NB4 (cell line): ENCODE results near the gene C1orf232.

Source experiments
- MYC ChIP-seq: IDR thresholded peaks from 2 replicates; pipeline ENCODE4 v1.6.1; 2011; ENCODE audit warnings: low read depth, low read length
- POLR2A ChIP-seq: IDR thresholded peaks from 2 replicates; pipeline ENCODE4 v1.6.1; 2011; ENCODE audit warnings: mild to moderate bottlenecking; ENCODE audit not compliant: insufficient read length; ENCODE audit errors: extremely low read depth
- TF ChIP-seq, protein P1 (sequence below): IDR thresholded peaks from 2 replicates; pipeline ENCODE4 v1.6.1; 2011; ENCODE audit warnings: low read depth, low read length
- TF ChIP-seq, protein P2 (sequence below): IDR thresholded peaks from one replicate; pipeline ENCODE4 v1.5.1; 2012; ENCODE audit warnings: low read depth, low read length

DNA sequence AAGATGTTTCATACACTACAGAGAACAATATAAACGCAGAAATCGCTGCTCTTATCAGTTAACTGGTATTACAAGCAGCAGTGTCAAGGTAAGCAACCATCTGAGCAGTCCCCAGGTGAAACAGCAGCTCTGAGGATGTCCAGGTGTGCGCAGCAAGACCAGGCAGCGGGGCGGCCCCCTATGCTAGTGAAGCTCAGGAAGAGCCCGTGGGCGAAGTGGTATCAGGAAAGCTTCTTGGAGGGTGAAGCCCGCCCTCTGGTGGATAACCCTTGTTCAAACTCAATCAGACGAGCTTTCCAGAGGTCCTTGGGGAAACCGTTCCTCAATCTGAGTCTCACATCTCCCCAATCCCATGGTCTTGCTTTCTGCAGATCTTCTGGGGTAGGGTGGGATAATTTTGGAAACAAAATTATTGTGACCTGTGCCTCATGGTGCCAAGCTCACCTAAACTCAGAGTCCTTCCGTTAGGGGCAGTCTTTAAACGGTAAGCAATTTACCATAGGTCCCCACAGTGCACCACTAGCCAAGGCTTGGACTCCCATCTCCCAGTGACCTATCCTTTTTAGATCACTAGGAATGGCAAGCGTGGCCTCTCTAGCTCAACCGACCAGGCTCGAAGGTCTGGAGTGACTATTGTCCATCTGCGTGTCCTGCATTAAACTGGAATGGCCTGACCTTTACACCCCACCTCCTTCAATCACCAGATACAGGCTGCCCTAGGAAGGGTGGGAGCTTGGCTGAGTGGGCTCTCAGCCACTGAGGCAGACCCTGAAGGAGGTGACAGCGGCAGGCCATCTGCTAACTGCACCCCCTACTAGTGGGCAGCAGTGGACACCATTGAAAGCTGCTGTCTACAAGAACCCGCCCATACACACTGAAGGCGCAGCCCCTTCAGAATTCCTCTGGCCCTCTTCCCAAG is 23.5 kb downstream of the C1orf232 start:
- TF ChIP-seq POLR2A: no peak
- TF ChIP-seq, protein P1, sequence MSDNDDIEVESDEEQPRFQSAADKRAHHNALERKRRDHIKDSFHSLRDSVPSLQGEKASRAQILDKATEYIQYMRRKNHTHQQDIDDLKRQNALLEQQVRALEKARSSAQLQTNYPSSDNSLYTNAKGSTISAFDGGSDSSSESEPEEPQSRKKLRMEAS: no peak
- no peak for TF ChIP-seq MYC
- TF ChIP-seq, protein P2, sequence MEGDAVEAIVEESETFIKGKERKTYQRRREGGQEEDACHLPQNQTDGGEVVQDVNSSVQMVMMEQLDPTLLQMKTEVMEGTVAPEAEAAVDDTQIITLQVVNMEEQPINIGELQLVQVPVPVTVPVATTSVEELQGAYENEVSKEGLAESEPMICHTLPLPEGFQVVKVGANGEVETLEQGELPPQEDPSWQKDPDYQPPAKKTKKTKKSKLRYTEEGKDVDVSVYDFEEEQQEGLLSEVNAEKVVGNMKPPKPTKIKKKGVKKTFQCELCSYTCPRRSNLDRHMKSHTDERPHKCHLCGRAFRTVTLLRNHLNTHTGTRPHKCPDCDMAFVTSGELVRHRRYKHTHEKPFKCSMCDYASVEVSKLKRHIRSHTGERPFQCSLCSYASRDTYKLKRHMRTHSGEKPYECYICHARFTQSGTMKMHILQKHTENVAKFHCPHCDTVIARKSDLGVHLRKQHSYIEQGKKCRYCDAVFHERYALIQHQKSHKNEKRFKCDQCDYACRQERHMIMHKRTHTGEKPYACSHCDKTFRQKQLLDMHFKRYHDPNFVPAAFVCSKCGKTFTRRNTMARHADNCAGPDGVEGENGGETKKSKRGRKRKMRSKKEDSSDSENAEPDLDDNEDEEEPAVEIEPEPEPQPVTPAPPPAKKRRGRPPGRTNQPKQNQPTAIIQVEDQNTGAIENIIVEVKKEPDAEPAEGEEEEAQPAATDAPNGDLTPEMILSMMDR: peak; percentile 68
